Measurements from ENCODE around the gene KRTAP10-4.

DNA sequence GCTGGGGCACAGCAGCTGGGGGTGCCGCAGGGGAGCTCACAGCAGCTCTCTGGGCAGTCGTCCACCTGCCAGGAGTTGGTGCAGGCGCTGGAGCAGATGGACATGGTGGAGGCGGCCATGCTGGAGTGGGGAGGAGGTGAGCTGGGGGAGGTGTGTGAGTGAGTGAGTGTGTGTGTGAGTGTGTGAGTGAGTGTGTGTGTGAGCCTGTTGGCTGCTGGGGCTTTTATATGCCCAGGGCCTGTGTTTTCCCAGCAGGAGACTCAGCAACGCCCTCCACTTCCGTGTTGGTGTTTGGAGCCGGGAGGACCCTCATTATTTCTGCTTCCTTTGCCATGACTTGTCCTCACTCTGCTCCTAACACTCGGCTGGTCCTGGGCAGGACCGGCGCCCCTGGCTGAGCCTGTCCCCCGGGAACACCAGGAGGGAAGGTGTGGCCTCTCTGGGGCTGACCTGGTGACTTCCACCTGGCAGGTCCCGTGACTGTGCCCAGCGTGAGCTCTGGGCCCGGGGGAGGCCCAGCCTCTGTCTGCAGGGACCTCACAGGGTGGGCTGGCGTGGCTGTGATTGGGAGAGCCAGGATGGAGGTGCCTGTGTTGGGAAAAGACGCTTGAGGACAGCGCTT is 22.1 kb upstream of the KRTAP10-4 start, which contains the start of gene KRTAP10-2:
- no peak for TF ChIP-seq TEAD4 (IDR thresholded peaks at IDR 0.05; ENCODE audit: borderline replicate concordance, insufficient read depth)
- TF ChIP-seq, protein P1, sequence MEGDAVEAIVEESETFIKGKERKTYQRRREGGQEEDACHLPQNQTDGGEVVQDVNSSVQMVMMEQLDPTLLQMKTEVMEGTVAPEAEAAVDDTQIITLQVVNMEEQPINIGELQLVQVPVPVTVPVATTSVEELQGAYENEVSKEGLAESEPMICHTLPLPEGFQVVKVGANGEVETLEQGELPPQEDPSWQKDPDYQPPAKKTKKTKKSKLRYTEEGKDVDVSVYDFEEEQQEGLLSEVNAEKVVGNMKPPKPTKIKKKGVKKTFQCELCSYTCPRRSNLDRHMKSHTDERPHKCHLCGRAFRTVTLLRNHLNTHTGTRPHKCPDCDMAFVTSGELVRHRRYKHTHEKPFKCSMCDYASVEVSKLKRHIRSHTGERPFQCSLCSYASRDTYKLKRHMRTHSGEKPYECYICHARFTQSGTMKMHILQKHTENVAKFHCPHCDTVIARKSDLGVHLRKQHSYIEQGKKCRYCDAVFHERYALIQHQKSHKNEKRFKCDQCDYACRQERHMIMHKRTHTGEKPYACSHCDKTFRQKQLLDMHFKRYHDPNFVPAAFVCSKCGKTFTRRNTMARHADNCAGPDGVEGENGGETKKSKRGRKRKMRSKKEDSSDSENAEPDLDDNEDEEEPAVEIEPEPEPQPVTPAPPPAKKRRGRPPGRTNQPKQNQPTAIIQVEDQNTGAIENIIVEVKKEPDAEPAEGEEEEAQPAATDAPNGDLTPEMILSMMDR (IDR thresholded peaks at IDR 0.05): no peak
- TF ChIP-seq RXRA (IDR thresholded peaks at IDR 0.05; ENCODE audit: borderline replicate concordance, low read depth): no peak
- no peak for TF ChIP-seq JUND (IDR thresholded peaks at IDR 0.05)
- TF ChIP-seq NRF1 (IDR thresholded peaks at IDR 0.05; ENCODE audit: low read depth, low read length): no peak
- no peak for TF ChIP-seq GATA2 (CRISPR knock-in tag; IDR thresholded peaks at IDR 0.05)
- no peak for TF ChIP-seq EZH2phosphoT487 (IDR thresholded peaks at IDR 0.05; ENCODE audit: borderline replicate concordance, low read depth)
- no peak for TF ChIP-seq YY1 (IDR thresholded peaks at IDR 0.05; ENCODE audit: low read depth)
- TF ChIP-seq, protein P2, sequence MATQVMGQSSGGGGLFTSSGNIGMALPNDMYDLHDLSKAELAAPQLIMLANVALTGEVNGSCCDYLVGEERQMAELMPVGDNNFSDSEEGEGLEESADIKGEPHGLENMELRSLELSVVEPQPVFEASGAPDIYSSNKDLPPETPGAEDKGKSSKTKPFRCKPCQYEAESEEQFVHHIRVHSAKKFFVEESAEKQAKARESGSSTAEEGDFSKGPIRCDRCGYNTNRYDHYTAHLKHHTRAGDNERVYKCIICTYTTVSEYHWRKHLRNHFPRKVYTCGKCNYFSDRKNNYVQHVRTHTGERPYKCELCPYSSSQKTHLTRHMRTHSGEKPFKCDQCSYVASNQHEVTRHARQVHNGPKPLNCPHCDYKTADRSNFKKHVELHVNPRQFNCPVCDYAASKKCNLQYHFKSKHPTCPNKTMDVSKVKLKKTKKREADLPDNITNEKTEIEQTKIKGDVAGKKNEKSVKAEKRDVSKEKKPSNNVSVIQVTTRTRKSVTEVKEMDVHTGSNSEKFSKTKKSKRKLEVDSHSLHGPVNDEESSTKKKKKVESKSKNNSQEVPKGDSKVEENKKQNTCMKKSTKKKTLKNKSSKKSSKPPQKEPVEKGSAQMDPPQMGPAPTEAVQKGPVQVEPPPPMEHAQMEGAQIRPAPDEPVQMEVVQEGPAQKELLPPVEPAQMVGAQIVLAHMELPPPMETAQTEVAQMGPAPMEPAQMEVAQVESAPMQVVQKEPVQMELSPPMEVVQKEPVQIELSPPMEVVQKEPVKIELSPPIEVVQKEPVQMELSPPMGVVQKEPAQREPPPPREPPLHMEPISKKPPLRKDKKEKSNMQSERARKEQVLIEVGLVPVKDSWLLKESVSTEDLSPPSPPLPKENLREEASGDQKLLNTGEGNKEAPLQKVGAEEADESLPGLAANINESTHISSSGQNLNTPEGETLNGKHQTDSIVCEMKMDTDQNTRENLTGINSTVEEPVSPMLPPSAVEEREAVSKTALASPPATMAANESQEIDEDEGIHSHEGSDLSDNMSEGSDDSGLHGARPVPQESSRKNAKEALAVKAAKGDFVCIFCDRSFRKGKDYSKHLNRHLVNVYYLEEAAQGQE (IDR thresholded peaks at IDR 0.05; ENCODE audit: low read depth, low read length): no peak
- no peak for TF ChIP-seq RAD21 (IDR thresholded peaks at IDR 0.05; ENCODE audit: low read length)
- TF ChIP-seq, protein P3, sequence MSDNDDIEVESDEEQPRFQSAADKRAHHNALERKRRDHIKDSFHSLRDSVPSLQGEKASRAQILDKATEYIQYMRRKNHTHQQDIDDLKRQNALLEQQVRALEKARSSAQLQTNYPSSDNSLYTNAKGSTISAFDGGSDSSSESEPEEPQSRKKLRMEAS (IDR thresholded peaks at IDR 0.05; ENCODE audit: low read depth): no peak
- TF ChIP-seq RFX5 (IDR thresholded peaks at IDR 0.05; ENCODE audit: low read length): no peak
- TF ChIP-seq, protein P4, sequence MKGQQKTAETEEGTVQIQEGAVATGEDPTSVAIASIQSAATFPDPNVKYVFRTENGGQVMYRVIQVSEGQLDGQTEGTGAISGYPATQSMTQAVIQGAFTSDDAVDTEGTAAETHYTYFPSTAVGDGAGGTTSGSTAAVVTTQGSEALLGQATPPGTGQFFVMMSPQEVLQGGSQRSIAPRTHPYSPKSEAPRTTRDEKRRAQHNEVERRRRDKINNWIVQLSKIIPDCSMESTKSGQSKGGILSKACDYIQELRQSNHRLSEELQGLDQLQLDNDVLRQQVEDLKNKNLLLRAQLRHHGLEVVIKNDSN (IDR thresholded peaks at IDR 0.05; ENCODE audit: borderline replicate concordance, low read depth): no peak
